Neural progenitor cell (in vitro differentiated cells): ENCODE data around the gene GABBR2. TPM values are rescaled to one million over a fixed set of nuclear protein-coding genes. Genes with fewer than 3 reads are reported as not detected.

Experiments used
- DNase-seq: peaks from one replicate; pipeline ENCODE4 v3.0.0-alpha.2; 2016; ENCODE audit warnings: low spot score
- H2AFZ ChIP-seq: fragments of 200-600 bp; sonication (generic); replicated peaks from 2 replicates; pipeline ENCODE4 v1.6.1; 2016; ENCODE audit warnings: antibody characterized with exemption
- H3F3A ChIP-seq: fragments of 200-600 bp; sonication (generic); 2 replicates; pipeline ENCODE4 v1.6.1; 2016; ENCODE audit warnings: antibody characterized with exemption, low read depth
- H3K27ac ChIP-seq: fragments of 200-600 bp; sonication (generic); 2 replicates; pipeline ENCODE4 v1.5.1; 2016; ENCODE audit warnings: mild to moderate bottlenecking
- H3K27me3 ChIP-seq: fragments of 200-600 bp; sonication (generic); 2 replicates; pipeline ENCODE4 v1.6.1; 2016; ENCODE audit warnings: mild to moderate bottlenecking, moderate library complexity
- H3K36me3 ChIP-seq: fragments of 200-600 bp; sonication (generic); 2 replicates; pipeline ENCODE4 v1.5.1; 2016
- H3K4me1 ChIP-seq: fragments of 200-600 bp; sonication (generic); 2 replicates; pipeline ENCODE4 v1.6.1; 2016; ENCODE audit warnings: mixed run types
- H3K4me2 ChIP-seq: fragments of 200-600 bp; sonication (generic); 2 replicates; pipeline ENCODE4 v1.6.1; 2016
- H3K4me3 ChIP-seq: fragments of 200-600 bp; sonication (generic); 2 replicates; pipeline ENCODE4 v1.5.1; 2016
- H3K79me2 ChIP-seq: fragments of 200-600 bp; sonication (generic); 2 replicates; pipeline ENCODE4 v1.6.1; 2016; ENCODE audit warnings: low read depth
- H3K9ac ChIP-seq: fragments of 200-600 bp; sonication (generic); 2 replicates; pipeline ENCODE4 v1.6.1; 2016
- H3K9me3 ChIP-seq: fragments of 200-600 bp; sonication (generic); 2 replicates; pipeline ENCODE4 v1.5.1; 2016; ENCODE audit warnings: low read depth
- H4K20me1 ChIP-seq: fragments of 200-600 bp; sonication (generic); 2 replicates; pipeline ENCODE4 v1.6.1; 2016; ENCODE audit warnings: low read depth
- H3K27ac Mint-ChIP-seq: 3 replicates; pipeline ENCODE4 v1.8.0; 2021; ENCODE audit warnings: mixed read lengths
- H3K27me3 Mint-ChIP-seq: 2 replicates; pipeline ENCODE4 v1.8.0; 2022; ENCODE audit warnings: low read depth, mild to moderate bottlenecking, inconsistent platforms, moderate library complexity, mixed read lengths; ENCODE audit not compliant: insufficient read depth
- H3K36me3 Mint-ChIP-seq: 3 replicates; pipeline ENCODE4 v1.8.0; 2021; ENCODE audit warnings: mixed read lengths
- H3K4me1 Mint-ChIP-seq: 3 replicates; pipeline ENCODE4 v1.8.0; 2021; ENCODE audit warnings: mixed read lengths
- H3K4me3 Mint-ChIP-seq: 3 replicates; pipeline ENCODE4 v1.8.0; 2021; ENCODE audit warnings: mild to moderate bottlenecking, moderate library complexity, mixed read lengths
- H3K9me3 Mint-ChIP-seq: 3 replicates; pipeline ENCODE4 v1.8.0; 2020; ENCODE audit warnings: mixed read lengths
- EZH2 ChIP-seq: fragments of 200-600 bp; sonication (generic); IDR thresholded peaks from 2 replicates; pipeline ENCODE4 v1.6.1; 2017; ENCODE audit warnings: antibody characterized with exemption, mild to moderate bottlenecking, moderate library complexity
- EZH2phosphoT487 ChIP-seq: fragments of 200-600 bp; sonication (generic); IDR thresholded peaks from 2 replicates; pipeline ENCODE4 v1.6.1; 2017; ENCODE audit warnings: antibody characterized with exemption
- total RNA-seq: library from RNA; depleted of rRNA; stranded (reverse); fragments of >200 nt; gene quantifications from 2 replicates; pipeline ENCODE4 v1.2.3, GENCODE V29; 2015; ENCODE audit warnings: low replicate concordance
- TF ChIP-seq, protein P1 (sequence below): fragments of 200-600 bp; sonication (generic); IDR thresholded peaks from 2 replicates; pipeline ENCODE4 v1.5.1; 2017; ENCODE audit warnings: antibody characterized with exemption, mild to moderate bottlenecking

Gene GABBR2
- total RNA-seq, 1 donor from 2014 or later, result not detected

- Histone ChIP-seq H3K27ac (no peak overlapping the region), H2AFZ (no peak overlapping the region), H4K20me1 (no peaks in the 10 kb centered on the region), H3K36me3 (no peaks in the 10 kb centered on the region), H3K79me2 (no peaks in the 10 kb centered on the region), H3K9ac (no peak overlapping the region), H3K4me1 (no peaks in the 10 kb centered on the region), H3F3A (no peaks in the 10 kb centered on the region), H3K4me3 (no peak overlapping the region), H3K9me3 (no peaks in the 10 kb centered on the region), H3K4me2 (no peak overlapping the region), H3K27me3 (no peaks in the 10 kb centered on the region)
- TF ChIP-seq EZH2phosphoT487, result no peak
- TF ChIP-seq EZH2, result no peak
- TF ChIP-seq, protein P1, sequence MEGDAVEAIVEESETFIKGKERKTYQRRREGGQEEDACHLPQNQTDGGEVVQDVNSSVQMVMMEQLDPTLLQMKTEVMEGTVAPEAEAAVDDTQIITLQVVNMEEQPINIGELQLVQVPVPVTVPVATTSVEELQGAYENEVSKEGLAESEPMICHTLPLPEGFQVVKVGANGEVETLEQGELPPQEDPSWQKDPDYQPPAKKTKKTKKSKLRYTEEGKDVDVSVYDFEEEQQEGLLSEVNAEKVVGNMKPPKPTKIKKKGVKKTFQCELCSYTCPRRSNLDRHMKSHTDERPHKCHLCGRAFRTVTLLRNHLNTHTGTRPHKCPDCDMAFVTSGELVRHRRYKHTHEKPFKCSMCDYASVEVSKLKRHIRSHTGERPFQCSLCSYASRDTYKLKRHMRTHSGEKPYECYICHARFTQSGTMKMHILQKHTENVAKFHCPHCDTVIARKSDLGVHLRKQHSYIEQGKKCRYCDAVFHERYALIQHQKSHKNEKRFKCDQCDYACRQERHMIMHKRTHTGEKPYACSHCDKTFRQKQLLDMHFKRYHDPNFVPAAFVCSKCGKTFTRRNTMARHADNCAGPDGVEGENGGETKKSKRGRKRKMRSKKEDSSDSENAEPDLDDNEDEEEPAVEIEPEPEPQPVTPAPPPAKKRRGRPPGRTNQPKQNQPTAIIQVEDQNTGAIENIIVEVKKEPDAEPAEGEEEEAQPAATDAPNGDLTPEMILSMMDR, result no peak
- H3K9me3 Mint-ChIP-seq, result peaks cover 4% of the 10 kb centered on the region
- H3K36me3 Mint-ChIP-seq, result no peaks in the 10 kb centered on the region
- H3K4me1 Mint-ChIP-seq, result peaks cover 4% of the 10 kb centered on the region
- H3K27ac Mint-ChIP-seq, result no peak overlapping the region
- H3K27me3 Mint-ChIP-seq, result peaks cover 10% of the 10 kb centered on the region
- DNase-seq, result no peak
- no peak overlapping the region for H3K4me3 Mint-ChIP-seq
Observed at GRCh38 chr9:98453589-98454311, 255.0 kb downstream of the GABBR2 start.

DNA sequence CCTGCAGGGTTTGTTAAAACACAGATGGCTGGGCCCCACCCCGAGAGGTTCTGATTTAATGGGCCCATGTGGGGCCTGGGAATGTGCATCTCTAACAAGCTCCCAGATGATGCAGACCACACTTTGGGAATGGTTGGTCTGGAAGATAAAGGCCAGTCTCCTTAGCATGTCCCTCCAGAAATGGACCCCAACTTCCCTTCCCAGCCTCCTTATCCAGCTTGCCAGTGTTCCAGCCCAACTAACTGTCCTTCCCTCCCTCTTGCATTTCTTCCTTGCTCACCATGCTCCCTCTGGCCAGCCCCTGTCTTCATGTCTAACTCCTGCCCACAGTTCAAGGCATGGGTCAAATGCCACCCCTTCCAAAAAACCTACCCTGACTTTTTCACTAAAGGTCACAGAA is 257.2 kb downstream of the GABBR2 start:
- TF ChIP-seq, protein P1, result no peak
- TF ChIP-seq EZH2 (no peak), EZH2phosphoT487 (no peak)
- H3K4me3 ChIP-seq, result no peak overlapping the region
- no peaks in the 10 kb centered on the region for H3K27me3 ChIP-seq
- H3K27ac ChIP-seq, result no peak overlapping the region
- H3F3A ChIP-seq, result no peaks in the 10 kb centered on the region
- Mint-ChIP-seq H3K4me3 (no peak overlapping the region), H3K4me1 (peaks cover 4% of the 10 kb centered on the region), H3K9me3 (no peaks in the 10 kb centered on the region), H3K36me3 (no peaks in the 10 kb centered on the region), H3K27me3 (peaks cover 8% of the 10 kb centered on the region), H3K27ac (peak overlapping the region; percentile 15)
- H3K9ac ChIP-seq, result no peak overlapping the region
- no peaks in the 10 kb centered on the region for H4K20me1 ChIP-seq
- no peak overlapping the region for H2AFZ ChIP-seq
- no peak overlapping the region for H3K4me2 ChIP-seq
- no peak for DNase-seq
- H3K36me3 ChIP-seq, result no peaks in the 10 kb centered on the region
- H3K4me1 ChIP-seq, result no peaks in the 10 kb centered on the region
- no peaks in the 10 kb centered on the region for H3K9me3 ChIP-seq
- H3K79me2 ChIP-seq, result no peaks in the 10 kb centered on the region

GRCh38 chr9:98450496-98450895 is 258.2 kb downstream of the GABBR2 start:
- H3K36me3 Mint-ChIP-seq, result no peaks in the 10 kb centered on the region
- H3K4me3 Mint-ChIP-seq, result no peak overlapping the region
- Histone ChIP-seq H3K4me3 (no peak overlapping the region), H3K36me3 (no peaks in the 10 kb centered on the region), H2AFZ (no peak overlapping the region), H3K4me1 (no peaks in the 10 kb centered on the region), H3K27me3 (no peaks in the 10 kb centered on the region), H4K20me1 (no peaks in the 10 kb centered on the region), H3K9me3 (no peaks in the 10 kb centered on the region), H3K4me2 (no peak overlapping the region), H3K27ac (no peak overlapping the region), H3K79me2 (no peaks in the 10 kb centered on the region), H3F3A (no peaks in the 10 kb centered on the region), H3K9ac (no peak overlapping the region)
- no peaks in the 10 kb centered on the region for H3K4me1 Mint-ChIP-seq
- no peaks in the 10 kb centered on the region for H3K9me3 Mint-ChIP-seq
- H3K27me3 Mint-ChIP-seq, result peaks cover 12% of the 10 kb centered on the region
- TF ChIP-seq EZH2 (no peak), EZH2phosphoT487 (no peak)
- TF ChIP-seq, protein P1, result no peak
- H3K27ac Mint-ChIP-seq, result no peak overlapping the region
- DNase-seq, result no peak
